ENCODE measurements around the gene RALA.

RALA gene

GRCh38 chr7:39656415-39656814 lies 33.0 kb downstream of the RALA start:
- Histone ChIP-seq H4K20me1 (ENCODE audit: insufficient read depth, low read length) (no peaks in the 10 kb centered on the region), H2AFZ (ENCODE audit: low read length) (no peak overlapping the region), H3K4me2 (ENCODE audit: low read length) (no peak overlapping the region), H3K9me2 (ENCODE audit: low read depth, low read length) (no peaks in the 10 kb centered on the region), H3K4me1 (ENCODE audit: insufficient read depth, low read length, severe bottlenecking) (no peaks in the 10 kb centered on the region), H3K4me3 (ENCODE audit: low read depth, low read length, poor library complexity, severe bottlenecking) (no peak overlapping the region), H3F3A (ENCODE audit: insufficient read depth, low read length) (no peaks in the 10 kb centered on the region), H3K27ac (ENCODE audit: low read depth, low read length, poor library complexity, severe bottlenecking) (no peak overlapping the region), H3K9me3 (ENCODE audit: low read length) (peaks cover 8% of the 10 kb centered on the region), H3K36me3 (ENCODE audit: insufficient read depth, low read length) (peaks cover 12% of the 10 kb centered on the region; the same call in 1 of the 2 replicates), H3K27me3 (ENCODE audit: insufficient read depth, low read length) (no peaks in the 10 kb centered on the region), H3K79me2 (ENCODE audit: insufficient read depth, low read length) (peaks cover 8% of the 10 kb centered on the region), H3K9ac (ENCODE audit: low read length) (no peak overlapping the region)
- no peak for TF ChIP-seq EZH2 (IDR thresholded peaks at IDR 0.05; ENCODE audit: borderline replicate concordance, low read length)
- TF ChIP-seq, protein P1, sequence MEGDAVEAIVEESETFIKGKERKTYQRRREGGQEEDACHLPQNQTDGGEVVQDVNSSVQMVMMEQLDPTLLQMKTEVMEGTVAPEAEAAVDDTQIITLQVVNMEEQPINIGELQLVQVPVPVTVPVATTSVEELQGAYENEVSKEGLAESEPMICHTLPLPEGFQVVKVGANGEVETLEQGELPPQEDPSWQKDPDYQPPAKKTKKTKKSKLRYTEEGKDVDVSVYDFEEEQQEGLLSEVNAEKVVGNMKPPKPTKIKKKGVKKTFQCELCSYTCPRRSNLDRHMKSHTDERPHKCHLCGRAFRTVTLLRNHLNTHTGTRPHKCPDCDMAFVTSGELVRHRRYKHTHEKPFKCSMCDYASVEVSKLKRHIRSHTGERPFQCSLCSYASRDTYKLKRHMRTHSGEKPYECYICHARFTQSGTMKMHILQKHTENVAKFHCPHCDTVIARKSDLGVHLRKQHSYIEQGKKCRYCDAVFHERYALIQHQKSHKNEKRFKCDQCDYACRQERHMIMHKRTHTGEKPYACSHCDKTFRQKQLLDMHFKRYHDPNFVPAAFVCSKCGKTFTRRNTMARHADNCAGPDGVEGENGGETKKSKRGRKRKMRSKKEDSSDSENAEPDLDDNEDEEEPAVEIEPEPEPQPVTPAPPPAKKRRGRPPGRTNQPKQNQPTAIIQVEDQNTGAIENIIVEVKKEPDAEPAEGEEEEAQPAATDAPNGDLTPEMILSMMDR (IDR thresholded peaks at IDR 0.05; ENCODE audit: low read length), result no peak

- no peak for TF ChIP-seq EZH2 (IDR thresholded peaks at IDR 0.05; ENCODE audit: borderline replicate concordance, low read length)
- TF ChIP-seq, protein P1 (IDR thresholded peaks at IDR 0.05; ENCODE audit: low read length), result no peak
- H3K4me2 ChIP-seq (ENCODE audit: low read length), result no peak overlapping the region
- no peaks in the 10 kb centered on the region for H3K27me3 ChIP-seq (ENCODE audit: insufficient read depth, low read length)
- no peak overlapping the region for H2AFZ ChIP-seq (ENCODE audit: low read length)
- no peaks in the 10 kb centered on the region for H4K20me1 ChIP-seq (ENCODE audit: insufficient read depth, low read length)
- no peaks in the 10 kb centered on the region for H3K9me2 ChIP-seq (ENCODE audit: low read depth, low read length)
- H3K9ac ChIP-seq (ENCODE audit: low read length), result no peak overlapping the region
- no peaks in the 10 kb centered on the region for H3K4me1 ChIP-seq (ENCODE audit: insufficient read depth, low read length, severe bottlenecking)
- H3K9me3 ChIP-seq (ENCODE audit: low read length), result peaks cover 8% of the 10 kb centered on the region
- no peaks in the 10 kb centered on the region; the same call in 1 of the 2 replicates for H3K79me2 ChIP-seq (ENCODE audit: insufficient read depth, low read length)
- H3K36me3 ChIP-seq (ENCODE audit: insufficient read depth, low read length), result peaks cover 24% of the 10 kb centered on the region; the same call in 1 of the 2 replicates
- H3K27ac ChIP-seq (ENCODE audit: low read depth, low read length, poor library complexity, severe bottlenecking), result no peak overlapping the region
- H3K4me3 ChIP-seq (ENCODE audit: low read depth, low read length, poor library complexity, severe bottlenecking), result no peak overlapping the region
- no peaks in the 10 kb centered on the region for H3F3A ChIP-seq (ENCODE audit: insufficient read depth, low read length)
These were observed 36.1 kb downstream of the RALA start for GRCh38 chr7:39659356-39660013.

DNA sequence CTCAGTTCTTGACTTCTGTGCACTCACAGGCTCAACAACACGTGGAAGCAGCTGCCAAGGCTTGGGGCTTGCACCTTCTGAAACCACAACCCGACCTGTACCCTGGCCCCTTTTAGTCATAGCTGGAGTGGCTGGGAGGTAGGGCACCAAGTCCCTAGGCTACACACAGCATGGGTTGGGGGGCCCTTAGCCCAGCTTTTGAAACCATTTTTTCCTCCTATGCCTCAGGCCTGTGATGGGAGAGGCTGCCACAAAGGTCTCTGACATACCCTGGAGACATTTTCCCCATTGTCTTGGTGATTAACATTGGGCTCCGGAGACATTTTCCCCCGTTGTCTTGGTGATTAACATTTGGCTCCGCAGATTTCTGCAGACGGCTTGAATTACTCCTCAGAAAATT lies 38.6 kb downstream of the RALA start:
- Histone ChIP-seq H3K9ac (ENCODE audit: low read length) (no peak overlapping the region), H3K9me2 (ENCODE audit: low read depth, low read length) (no peaks in the 10 kb centered on the region), H3K4me3 (ENCODE audit: low read depth, low read length, poor library complexity, severe bottlenecking) (no peak overlapping the region), H3K27me3 (ENCODE audit: insufficient read depth, low read length) (no peaks in the 10 kb centered on the region), H2AFZ (ENCODE audit: low read length) (no peak overlapping the region), H3K9me3 (ENCODE audit: low read length) (0 out of 2 replicates have a peak, but pooled peaks cover 5% of the 10 kb centered on the region), H4K20me1 (ENCODE audit: insufficient read depth, low read length) (no peaks in the 10 kb centered on the region), H3K4me2 (ENCODE audit: low read length) (no peak overlapping the region), H3K27ac (ENCODE audit: low read depth, low read length, poor library complexity, severe bottlenecking) (no peak overlapping the region), H3K36me3 (ENCODE audit: insufficient read depth, low read length) (peaks cover 21% of the 10 kb centered on the region; the same call in 1 of the 2 replicates), H3K4me1 (ENCODE audit: insufficient read depth, low read length, severe bottlenecking) (no peaks in the 10 kb centered on the region), H3F3A (ENCODE audit: insufficient read depth, low read length) (no peaks in the 10 kb centered on the region), H3K79me2 (ENCODE audit: insufficient read depth, low read length) (no peaks in the 10 kb centered on the region; the same call in 1 of the 2 replicates)
- TF ChIP-seq EZH2 (IDR thresholded peaks at IDR 0.05; ENCODE audit: borderline replicate concordance, low read length), result no peak
- TF ChIP-seq, protein P1 (IDR thresholded peaks at IDR 0.05; ENCODE audit: low read length), result no peak
